A549 treated with AZD9567 at 1 μM for 4 hours (cell line): Measurements from ENCODE around the gene MAGEB18. TPM values are rescaled to one million over a fixed set of nuclear protein-coding genes. Genes with fewer than 3 reads are reported as not detected.

ENCODE experiments used
- total RNA-seq: library from RNA; stranded (reverse); fragments of 200-300 nt; extraction: Qiagen RNA extraction; gene quantifications from 5 replicates; pipeline ENCODE4 v1.2.3, GENCODE V29; 2022; ENCODE audit not compliant: insufficient read depth

MAGEB18 gene
- not detected in 5 replicates for total RNA-seq

DNA sequence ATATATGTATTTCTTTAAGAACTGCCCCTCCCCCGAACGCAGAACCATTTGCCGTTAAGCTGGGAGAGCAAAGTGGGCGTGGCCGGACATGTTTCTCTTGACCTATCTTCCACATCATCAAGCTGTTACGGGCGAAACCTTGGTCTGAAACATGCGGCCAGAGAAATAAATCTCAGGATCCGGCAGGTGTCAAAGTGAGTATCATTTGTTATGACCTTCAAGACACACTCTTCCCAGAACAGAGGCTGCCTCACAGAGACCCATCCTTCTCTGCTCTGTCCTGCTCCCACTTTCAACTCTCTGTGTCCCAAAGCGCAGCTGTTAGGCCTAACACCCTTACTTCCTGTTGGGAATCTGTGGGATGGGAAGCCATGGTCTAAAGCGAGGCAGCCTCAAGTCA is at the start of gene MAGEB18:
TSS of gene MAGEB18 (plus strand) at position 70 of the 400 bp plus-strand sequence. CDS start 643 bp downstream, outside the sequence.

GRCh38 chrX:26160301-26160700 is 22.2 kb downstream of the MAGEB18 start, which contains the start of gene MAGEB6B:
Gene MAGEB6B, plus strand, starts transcription at chrX:26160601. Its CDS starts 0 bp downstream, at chrX:26160601.

Other genes starting within 250 kb of the MAGEB18 start
- gene MAGEB6B, start 22.3 kb downstream of the MAGEB18 start, total RNA-seq, result not detected in 5 replicates
- gene MAGEB6, start 54.1 kb downstream of the MAGEB18 start, total RNA-seq, result 0.03 to 0.05 TPM in 2 of 5 replicates, not detected in the others
- gene MAGEB5, start 77.8 kb downstream of the MAGEB18 start, total RNA-seq, result not detected in 5 replicates